ENCODE measurements around the gene INPP5K.

The INPP5K gene

DNA sequence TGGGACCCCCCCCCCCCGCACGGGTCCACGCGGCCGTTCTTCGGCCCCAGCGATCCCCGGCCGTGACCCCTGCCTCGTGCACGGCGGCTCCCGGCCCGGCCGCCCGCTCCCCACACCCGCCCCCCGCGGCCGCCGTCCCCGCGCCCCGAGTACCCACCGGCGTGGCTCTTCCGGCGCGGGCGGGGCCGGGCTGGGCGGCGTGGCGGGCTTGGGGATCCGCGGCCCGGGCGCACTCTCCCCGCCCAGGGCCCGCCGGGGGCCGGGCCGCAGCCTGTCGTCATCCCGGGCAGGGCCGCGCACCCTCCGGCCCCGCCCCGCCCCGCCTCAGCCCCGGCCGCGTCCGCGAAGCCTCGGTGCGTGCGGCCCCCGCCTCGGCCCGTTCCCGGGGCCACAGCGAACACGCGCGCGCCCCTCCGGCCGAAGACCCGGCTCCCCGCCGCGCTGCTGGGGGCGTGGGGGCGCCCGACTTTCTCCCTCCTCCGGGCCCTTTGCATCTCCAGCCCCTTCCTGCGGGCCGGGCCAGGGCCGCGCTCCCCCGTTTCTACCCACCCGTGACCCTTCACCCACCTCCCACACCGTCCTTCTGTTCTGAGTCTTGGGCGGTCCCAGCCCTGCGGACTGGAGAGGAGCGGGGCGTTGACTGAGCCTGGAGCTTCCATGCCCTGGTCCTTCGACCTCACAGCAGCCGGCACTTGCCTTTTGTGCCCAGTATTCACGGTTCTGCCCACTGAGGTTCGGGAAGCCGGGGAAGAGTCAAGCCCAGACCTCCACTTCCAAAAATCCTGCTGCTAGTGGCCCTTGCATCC is 24.8 kb downstream of the INPP5K start:
- Histone ChIP-seq H3K27ac (peak overlapping the region; percentile 63), H3K27me3 (replicated peaks) (no peaks in the 10 kb centered on the region), H3K4me3 (ENCODE audit: low read depth, low read length) (peak overlapping the region; percentile 73), H3K36me3 (replicated peaks) (no peaks in the 10 kb centered on the region)
- TF ChIP-seq, protein P1, sequence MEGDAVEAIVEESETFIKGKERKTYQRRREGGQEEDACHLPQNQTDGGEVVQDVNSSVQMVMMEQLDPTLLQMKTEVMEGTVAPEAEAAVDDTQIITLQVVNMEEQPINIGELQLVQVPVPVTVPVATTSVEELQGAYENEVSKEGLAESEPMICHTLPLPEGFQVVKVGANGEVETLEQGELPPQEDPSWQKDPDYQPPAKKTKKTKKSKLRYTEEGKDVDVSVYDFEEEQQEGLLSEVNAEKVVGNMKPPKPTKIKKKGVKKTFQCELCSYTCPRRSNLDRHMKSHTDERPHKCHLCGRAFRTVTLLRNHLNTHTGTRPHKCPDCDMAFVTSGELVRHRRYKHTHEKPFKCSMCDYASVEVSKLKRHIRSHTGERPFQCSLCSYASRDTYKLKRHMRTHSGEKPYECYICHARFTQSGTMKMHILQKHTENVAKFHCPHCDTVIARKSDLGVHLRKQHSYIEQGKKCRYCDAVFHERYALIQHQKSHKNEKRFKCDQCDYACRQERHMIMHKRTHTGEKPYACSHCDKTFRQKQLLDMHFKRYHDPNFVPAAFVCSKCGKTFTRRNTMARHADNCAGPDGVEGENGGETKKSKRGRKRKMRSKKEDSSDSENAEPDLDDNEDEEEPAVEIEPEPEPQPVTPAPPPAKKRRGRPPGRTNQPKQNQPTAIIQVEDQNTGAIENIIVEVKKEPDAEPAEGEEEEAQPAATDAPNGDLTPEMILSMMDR (IDR thresholded peaks at IDR 0.05; ENCODE audit: low read depth, low read length, missing control alignments) = no peak
- DNase-seq = no peak
- in situ Hi-C loops (cut with HindIII; ENCODE audit: low pct_ligation_motif_present, low sequenced_read_pairs) = no loop called here

DNA sequence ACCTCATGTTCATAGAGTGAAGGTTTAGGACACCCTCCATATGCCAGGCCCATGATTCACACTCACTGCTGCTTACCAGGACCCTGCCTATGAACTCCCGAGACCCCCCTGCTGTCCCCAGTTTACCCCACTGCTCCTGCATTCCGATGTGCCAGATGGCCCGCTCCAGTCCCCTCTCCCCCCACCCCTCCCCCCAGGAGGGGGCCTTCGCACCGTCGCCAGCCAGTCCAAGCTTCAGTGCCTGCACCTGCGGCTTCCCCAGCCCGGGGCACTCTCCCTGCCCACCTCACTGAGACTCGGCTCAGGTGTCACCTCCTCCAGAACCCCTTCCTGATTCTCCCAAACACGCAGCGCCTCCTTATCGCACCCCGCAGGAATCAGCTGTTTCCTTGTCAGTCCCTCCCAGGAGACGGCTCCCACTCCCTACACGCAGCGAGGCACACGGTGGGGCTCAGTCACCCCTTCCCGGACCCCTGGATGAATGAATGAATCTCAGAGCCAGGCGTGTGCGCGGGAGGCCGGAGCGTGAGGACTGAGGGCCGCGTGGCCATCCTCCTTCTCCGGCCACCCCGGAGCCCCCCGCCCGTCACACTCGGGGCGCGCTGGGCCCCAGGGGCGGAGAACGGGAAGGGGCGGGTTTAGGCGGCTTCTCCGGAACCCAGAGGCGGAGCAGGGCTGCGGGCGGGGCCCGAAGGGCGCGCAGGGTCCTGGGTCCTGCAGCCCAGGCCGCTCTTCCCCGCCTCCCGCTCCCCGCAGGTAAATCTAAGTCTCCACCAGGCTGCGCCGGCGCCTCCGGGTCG is 25.6 kb downstream of the INPP5K start:
- TF ChIP-seq, protein P1 (IDR thresholded peaks at IDR 0.05; ENCODE audit: low read depth, low read length, missing control alignments) = no peak
- in situ Hi-C loops (cut with HindIII; ENCODE audit: low pct_ligation_motif_present, low sequenced_read_pairs) = no loop called here
- no peak for DNase-seq
- Histone ChIP-seq H3K27ac (peak overlapping the region; percentile 63), H3K4me3 (ENCODE audit: low read depth, low read length) (peak overlapping the region; percentile 73), H3K36me3 (replicated peaks) (no peaks in the 10 kb centered on the region), H3K27me3 (replicated peaks) (no peaks in the 10 kb centered on the region)

DNA sequence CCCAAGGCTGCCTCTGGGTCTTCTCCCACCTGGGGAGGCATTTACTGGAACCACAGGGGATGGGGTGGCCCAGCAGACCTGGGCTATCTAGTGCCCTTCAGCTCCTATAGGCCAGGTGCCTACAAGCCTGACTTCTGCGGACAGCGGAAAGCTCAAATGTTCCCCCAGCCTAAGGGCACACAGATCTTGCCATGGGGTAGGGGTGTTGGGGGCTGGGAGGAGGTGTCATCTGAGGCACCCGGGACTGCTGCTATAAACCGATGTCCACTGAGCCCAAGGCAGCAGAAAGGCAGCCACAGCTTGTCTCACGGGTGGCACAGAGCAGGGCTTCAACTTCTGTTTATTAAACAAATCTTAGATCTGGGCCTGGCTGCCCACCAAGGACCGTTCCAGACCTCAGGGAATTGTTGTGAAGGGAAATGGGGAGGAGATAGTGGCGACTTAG is 27.6 kb downstream of the INPP5K start:
- no peaks in the 10 kb centered on the region for H3K27me3 ChIP-seq (replicated peaks)
- H3K27ac ChIP-seq = peak overlapping the region; percentile 71
- H3K36me3 ChIP-seq (replicated peaks) = no peaks in the 10 kb centered on the region
- in situ Hi-C loops (cut with HindIII; ENCODE audit: low pct_ligation_motif_present, low sequenced_read_pairs) = no loop called here
- TF ChIP-seq, protein P1 (IDR thresholded peaks at IDR 0.05; ENCODE audit: low read depth, low read length, missing control alignments) = no peak
- DNase-seq = no peak
- no peak overlapping the region for H3K4me3 ChIP-seq (ENCODE audit: low read depth, low read length)

DNA sequence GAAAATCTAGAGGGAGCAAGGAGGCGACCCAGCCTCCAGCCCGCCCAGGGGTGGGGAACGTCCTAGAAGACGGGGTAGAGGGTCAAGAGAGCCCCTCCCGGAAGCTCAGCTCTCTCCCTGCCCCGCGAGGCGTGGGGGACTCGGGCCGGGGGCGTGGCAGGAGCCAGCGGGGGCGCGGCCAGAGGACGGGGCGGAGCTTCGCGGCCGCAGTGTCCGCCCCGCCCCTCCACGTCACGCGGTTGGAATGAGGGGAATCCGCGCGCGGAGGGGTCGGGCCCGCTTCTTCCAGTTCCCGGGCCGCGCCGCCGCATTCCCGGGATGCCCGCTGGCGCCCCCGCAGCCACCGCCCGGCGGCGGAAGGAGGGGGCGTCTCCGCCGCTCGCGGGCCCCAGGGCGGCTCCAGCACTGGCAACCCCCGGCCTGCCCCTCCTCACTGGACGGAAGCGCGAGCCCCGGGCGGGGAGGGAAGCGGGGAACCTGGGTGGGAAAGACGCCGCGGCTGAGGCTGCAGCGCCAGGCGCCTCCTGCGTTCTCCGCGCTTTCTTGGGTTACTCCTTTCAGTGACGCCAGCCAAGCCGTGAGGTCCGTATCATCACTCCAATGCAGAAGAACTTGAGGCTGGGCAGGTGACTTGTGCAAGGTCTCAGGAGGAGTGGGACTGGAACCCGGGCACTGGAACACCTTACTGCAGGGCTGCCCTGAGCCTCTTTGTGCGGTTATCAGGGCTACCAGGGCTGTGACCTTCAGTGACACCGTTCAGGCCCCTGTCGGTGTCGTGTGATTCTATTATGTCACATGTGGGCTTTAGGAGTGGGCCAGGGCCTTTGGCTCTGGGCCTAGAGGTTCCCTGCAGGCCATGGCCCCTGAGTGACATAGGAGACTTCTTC is 28.2 kb downstream of the INPP5K start:
- TF ChIP-seq, protein P1 (IDR thresholded peaks at IDR 0.05; ENCODE audit: low read depth, low read length, missing control alignments) = peak; percentile 19
- Histone ChIP-seq H3K4me3 (ENCODE audit: low read depth, low read length) (peak overlapping the region; percentile 46), H3K36me3 (replicated peaks) (peaks cover 6% of the 10 kb centered on the region), H3K27me3 (replicated peaks) (no peaks in the 10 kb centered on the region), H3K27ac (peak overlapping the region; percentile 71)
- in situ Hi-C loops (cut with HindIII; ENCODE audit: low pct_ligation_motif_present, low sequenced_read_pairs) = no loop called here
- DNase-seq = peak; percentile 67

DNA sequence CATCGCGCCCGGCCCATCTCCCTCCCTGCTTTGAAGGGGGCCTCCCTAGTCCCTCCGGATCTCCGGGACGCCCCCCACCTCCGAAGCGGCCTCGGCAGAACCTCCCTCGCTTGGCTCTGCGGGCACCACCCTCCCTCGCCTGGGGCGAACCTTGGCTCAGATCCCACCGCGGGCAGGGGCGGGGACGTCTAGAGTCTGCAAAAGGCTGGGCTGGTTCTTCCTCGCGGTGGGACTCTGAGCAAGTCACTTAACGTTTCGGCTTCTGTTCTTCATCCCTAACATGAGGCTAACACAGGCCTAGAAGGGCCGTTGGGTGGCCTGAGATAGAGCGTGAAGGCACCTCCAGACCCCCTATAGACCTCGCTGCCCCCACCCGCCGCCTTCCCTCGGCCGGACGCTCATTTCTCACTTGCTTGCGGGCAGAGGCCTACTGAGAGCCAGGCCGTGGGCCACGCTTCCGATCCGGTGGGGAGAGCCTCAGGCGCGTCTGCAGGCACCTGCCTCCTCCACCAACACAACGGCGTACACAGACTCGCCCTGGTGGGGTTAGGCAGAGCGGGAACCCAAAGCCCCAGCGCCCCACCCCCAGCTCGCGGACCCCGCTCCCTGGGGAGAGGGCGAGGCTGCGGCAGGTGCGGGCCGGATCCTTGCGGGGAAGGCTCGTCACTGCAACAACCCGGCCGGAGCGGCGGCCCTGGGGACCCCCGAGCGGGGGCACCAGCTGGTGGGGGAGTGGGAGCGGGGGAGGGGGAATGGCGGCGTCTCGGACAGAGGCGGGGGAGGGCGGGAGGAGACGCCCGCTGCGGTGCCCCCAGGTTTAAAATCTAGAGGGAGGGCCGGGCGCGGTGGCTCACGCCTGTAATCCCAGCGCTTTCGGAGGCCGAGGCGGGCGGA is 29.4 kb downstream of the INPP5K start:
- H3K27ac ChIP-seq = peak overlapping the region; percentile 71
- peak; percentile 34 for DNase-seq
- no peaks in the 10 kb centered on the region for H3K27me3 ChIP-seq (replicated peaks)
- TF ChIP-seq, protein P1 (IDR thresholded peaks at IDR 0.05; ENCODE audit: low read depth, low read length, missing control alignments) = no peak
- peak overlapping the region; percentile 46 for H3K4me3 ChIP-seq (ENCODE audit: low read depth, low read length)
- H3K36me3 ChIP-seq (replicated peaks) = peaks cover 10% of the 10 kb centered on the region
- in situ Hi-C loops (cut with HindIII; ENCODE audit: low pct_ligation_motif_present, low sequenced_read_pairs) = no loop called here
